RWPE2 (cell line): ENCODE data around the gene FAR2.

Experiments used
- ATAC-seq: fragments of 200-7000 bp; cut with Tn5 transposase; 3 replicates; pipeline ENCODE4 v1.9.1; 2021; ENCODE audit warnings: low read depth
- DNase-seq: peaks from one replicate; pipeline ENCODE4 v3.0.0-alpha.2; 2020; ENCODE audit warnings: low spot score
- H3K27ac ChIP-seq: fragments of 450-650 bp; 2 replicates; pipeline ENCODE4 v1.5.1; 2017; ENCODE audit warnings: mild to moderate bottlenecking; ENCODE audit not compliant: poor library complexity, severe bottlenecking
- H3K27me3 ChIP-seq: fragments of 250-450 bp; sonication (Bioruptor Pico); 2 replicates; pipeline ENCODE4 v1.5.1; 2021; ENCODE audit warnings: mild to moderate bottlenecking, moderate library complexity; ENCODE audit not compliant: insufficient read depth, poor library complexity, severe bottlenecking
- H3K36me3 ChIP-seq: fragments of 250-450 bp; sonication (Bioruptor Pico); 2 replicates; pipeline ENCODE4 v1.5.1; 2020; ENCODE audit warnings: low read depth, mild to moderate bottlenecking, moderate library complexity
- H3K4me1 ChIP-seq: fragments of 250-450 bp; sonication (Bioruptor Pico); 2 replicates; pipeline ENCODE4 v1.5.1; 2021; ENCODE audit warnings: mild to moderate bottlenecking, moderate library complexity; ENCODE audit not compliant: insufficient read depth, poor library complexity, severe bottlenecking
- H3K4me3 ChIP-seq: fragments of 250-450 bp; sonication (Bioruptor Pico); 2 replicates; pipeline ENCODE4 v1.5.1; 2021; ENCODE audit warnings: mild to moderate bottlenecking, moderate library complexity; ENCODE audit not compliant: severe bottlenecking
- H3K9me3 ChIP-seq: fragments of 250-450 bp; sonication (Bioruptor Pico); 2 replicates; pipeline ENCODE4 v1.5.1; 2021; ENCODE audit warnings: mild to moderate bottlenecking, moderate library complexity; ENCODE audit not compliant: severe bottlenecking
- CTCF ChIP-seq: fragments of 450-650 bp; IDR thresholded peaks from one replicate; pipeline ENCODE4 v1.5.1; 2017; ENCODE audit warnings: mild to moderate bottlenecking, moderate library complexity; ENCODE audit not compliant: poor library complexity, severe bottlenecking

The FAR2 gene

GRCh38 chr12:29110506-29111442 lies 38.3 kb upstream of the FAR2 start:
- H3K27me3 ChIP-seq: no peaks in the 10 kb centered on the region
- H3K27ac ChIP-seq: no peak overlapping the region
- DNase-seq (no peak), ATAC-seq (no peak)
- no peak for TF ChIP-seq CTCF
- H3K4me1 ChIP-seq: no peaks in the 10 kb centered on the region
- H3K36me3 ChIP-seq: no peaks in the 10 kb centered on the region
- no peaks in the 10 kb centered on the region for H3K9me3 ChIP-seq
- no peak overlapping the region for H3K4me3 ChIP-seq

DNA sequence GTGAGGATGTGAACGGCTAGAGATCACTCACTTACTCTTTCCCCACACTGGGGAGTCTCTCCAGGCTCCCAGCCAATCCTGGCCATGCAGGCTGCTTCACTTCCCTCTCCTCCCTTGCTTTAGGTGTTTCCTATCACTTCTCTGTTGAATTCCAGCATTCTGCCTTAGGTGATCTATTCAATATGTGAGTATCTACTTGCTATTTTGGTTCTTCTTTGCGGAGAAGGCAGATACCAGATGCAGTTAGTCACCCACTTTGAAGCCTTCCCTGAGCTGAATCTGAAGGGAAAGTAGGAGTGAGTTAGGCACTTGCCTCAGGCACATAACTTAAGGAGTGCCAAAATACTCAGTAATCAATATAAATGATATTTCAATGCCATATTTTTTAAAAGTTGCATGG lies 36.0 kb upstream of the FAR2 start:
- no peak overlapping the region for H3K4me3 ChIP-seq
- no peaks in the 10 kb centered on the region for H3K27me3 ChIP-seq
- H3K9me3 ChIP-seq: no peaks in the 10 kb centered on the region
- H3K4me1 ChIP-seq: no peaks in the 10 kb centered on the region
- TF ChIP-seq CTCF: no peak
- no peak overlapping the region for H3K27ac ChIP-seq
- DNase-seq (no peak), ATAC-seq (peak; percentile 79)
- no peaks in the 10 kb centered on the region for H3K36me3 ChIP-seq

DNA sequence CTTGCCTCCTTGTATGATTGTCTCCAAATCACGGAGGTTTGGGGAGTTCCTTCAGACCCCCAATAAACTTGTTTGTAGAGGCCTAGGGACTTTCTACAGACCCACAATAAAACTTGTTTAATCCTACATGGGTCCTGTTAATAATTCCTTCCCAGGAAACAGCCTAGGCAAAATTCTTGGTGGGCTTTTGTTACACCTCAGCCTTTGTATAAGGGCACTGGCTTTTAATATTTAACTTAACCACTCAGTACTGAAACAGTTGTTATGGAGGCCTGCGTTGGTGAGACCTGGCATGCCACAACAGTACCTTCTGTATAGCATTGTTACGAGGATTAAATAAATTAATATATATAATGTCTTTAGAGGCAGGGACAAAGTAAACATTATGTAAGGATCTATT lies 32.7 kb upstream of the FAR2 start:
- H3K9me3 ChIP-seq: no peaks in the 10 kb centered on the region
- DNase-seq (no peak), ATAC-seq (no peak)
- H3K4me1 ChIP-seq: no peaks in the 10 kb centered on the region
- H3K36me3 ChIP-seq: no peaks in the 10 kb centered on the region
- H3K27ac ChIP-seq: no peak overlapping the region
- TF ChIP-seq CTCF: no peak
- no peaks in the 10 kb centered on the region for H3K27me3 ChIP-seq
- H3K4me3 ChIP-seq: no peak overlapping the region

DNA sequence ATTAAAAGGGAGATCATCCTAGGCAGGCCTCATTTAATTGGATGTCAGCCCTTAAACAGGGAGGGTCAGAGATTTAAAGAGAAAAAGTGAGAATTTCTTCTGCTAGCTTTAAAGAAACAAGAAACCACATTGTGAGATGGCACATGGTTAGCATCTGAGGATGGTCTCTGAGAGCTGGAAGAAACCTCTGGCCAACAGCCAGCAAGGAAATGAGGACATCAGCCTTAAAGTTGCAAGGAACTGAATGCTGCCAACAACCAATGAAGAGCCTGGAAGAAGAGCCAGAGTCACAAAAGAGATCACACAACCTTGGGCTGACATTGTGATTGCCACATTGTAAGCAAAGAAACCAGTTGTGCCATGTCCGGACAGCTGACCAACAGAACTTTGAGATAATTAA lies 17.5 kb upstream of the FAR2 start:
- ATAC-seq (no peak), DNase-seq (no peak)
- H3K36me3 ChIP-seq: no peaks in the 10 kb centered on the region
- H3K4me3 ChIP-seq: no peak overlapping the region
- H3K27me3 ChIP-seq: no peaks in the 10 kb centered on the region
- TF ChIP-seq CTCF: no peak
- no peaks in the 10 kb centered on the region for H3K4me1 ChIP-seq
- no peak overlapping the region for H3K27ac ChIP-seq
- no peaks in the 10 kb centered on the region for H3K9me3 ChIP-seq

DNA sequence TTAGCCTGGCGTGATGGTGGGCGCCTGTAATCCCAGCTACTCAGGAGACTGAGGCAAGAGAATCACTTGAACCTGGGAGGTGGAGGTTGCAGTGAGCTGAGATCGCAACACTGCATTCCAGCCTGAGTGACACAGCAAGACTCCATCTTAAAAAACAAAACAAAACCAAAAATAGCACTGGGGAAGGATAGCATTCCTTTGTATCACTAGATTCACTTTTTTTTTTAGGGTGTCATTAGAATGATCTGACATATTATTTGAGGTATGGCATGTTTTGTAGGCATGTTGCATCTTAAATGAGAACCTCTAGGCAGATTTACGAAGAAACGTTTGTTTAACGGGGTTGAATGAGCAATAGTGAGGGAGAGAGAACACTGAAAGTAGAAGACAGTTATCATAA lies 16.8 kb upstream of the FAR2 start:
- TF ChIP-seq CTCF: no peak
- H3K27me3 ChIP-seq: no peaks in the 10 kb centered on the region
- no peak for DNase-seq
- H3K9me3 ChIP-seq: no peaks in the 10 kb centered on the region
- H3K4me1 ChIP-seq: no peaks in the 10 kb centered on the region
- no peak overlapping the region for H3K27ac ChIP-seq
- no peak for ATAC-seq
- H3K36me3 ChIP-seq: no peaks in the 10 kb centered on the region
- no peak overlapping the region for H3K4me3 ChIP-seq
